HAP-1 (cell line): ENCODE measurements around the gene PRKRA.
A peak's percentile ranks its signal among the peaks of the same experiment; 100 is the strongest.
"Not testable (repeated sequence)": the region's sequence is repeated elsewhere in the genome, so short reads cannot be mapped to it uniquely, and the experiment has no call there.

ENCODE experiments used
- DNase-seq, 2 experiments: peaks; one replicate each; pipeline ENCODE4 v3.0.0-alpha.2; 2016 to 2020; ENCODE audit warnings: low spot score in 2 of 2
- H3K27me3 ChIP-seq: fragments of 250-450 bp; sonication (Bioruptor Pico); 2 replicates; pipeline ENCODE4 v1.5.1; 2020; ENCODE audit warnings: low read depth, mild to moderate bottlenecking, moderate library complexity
- H3K36me3 ChIP-seq: fragments of 250-450 bp; sonication (Bioruptor Pico); replicated peaks from 2 replicates; pipeline ENCODE4 v1.5.1; 2020; ENCODE audit warnings: mild to moderate bottlenecking
- H3K4me1 ChIP-seq: fragments of 250-450 bp; sonication (Bioruptor Pico); 2 replicates; pipeline ENCODE4 v1.5.1; 2020; ENCODE audit warnings: mild to moderate bottlenecking
- H3K4me3 ChIP-seq: fragments of 250-450 bp; sonication (Bioruptor Pico); 2 replicates; pipeline ENCODE4 v1.5.1; 2020; ENCODE audit warnings: mild to moderate bottlenecking, moderate library complexity
- H3K9me3 ChIP-seq: fragments of 250-450 bp; sonication (Bioruptor Pico); 2 replicates; pipeline ENCODE4 v1.5.1; 2020; ENCODE audit warnings: mild to moderate bottlenecking, moderate library complexity
- in situ Hi-C: fragments of 300-500 bp; cut with MboI; formaldehyde crosslinking; loops from 3 replicates; pipeline ENCODE4 v1.14.3; 2020; ENCODE audit warnings: low sequenced_read_pairs, inconsistent platforms, mixed read lengths

The PRKRA gene

GRCh38 chr2:178448968-178449661, 1.9 kb downstream of the PRKRA start:
- in situ Hi-C loops = no loop called here
- Histone ChIP-seq H3K4me1 (peaks cover 18% of the 10 kb centered on the region), H3K36me3 (peaks cover 37% of the 10 kb centered on the region), H3K4me3 (peak overlapping the region; percentile 83), H3K27me3 (no peaks in the 10 kb centered on the region), H3K9me3 (no peaks in the 10 kb centered on the region)
- no peak for DNase-seq

GRCh38 chr2:178441426-178441825, 9.5 kb downstream of the PRKRA start:
- H3K9me3 ChIP-seq = no peaks in the 10 kb centered on the region
- in situ Hi-C loops = no loop called here
- H3K27me3 ChIP-seq = no peaks in the 10 kb centered on the region
- peaks cover 79% of the 10 kb centered on the region for H3K36me3 ChIP-seq
- no peak for DNase-seq
- H3K4me1 ChIP-seq = no peaks in the 10 kb centered on the region
- H3K4me3 ChIP-seq = no peak overlapping the region

GRCh38 chr2:178436662-178437061, 14.3 kb downstream of the PRKRA start:
- Histone ChIP-seq H3K9me3 (no peaks in the 10 kb centered on the region), H3K36me3 (peaks cover 78% of the 10 kb centered on the region), H3K4me3 (no peak overlapping the region), H3K27me3 (no peaks in the 10 kb centered on the region), H3K4me1 (no peaks in the 10 kb centered on the region)
- DNase-seq = no peak
- in situ Hi-C loops = no loop called here

GRCh38 chr2:178429336-178429735, 21.6 kb downstream of the PRKRA start:
- H3K4me1 ChIP-seq = no peaks in the 10 kb centered on the region
- in situ Hi-C loops = no loop called here
- H3K27me3 ChIP-seq = no peaks in the 10 kb centered on the region
- peaks cover 67% of the 10 kb centered on the region for H3K36me3 ChIP-seq
- no peak overlapping the region for H3K4me3 ChIP-seq
- H3K9me3 ChIP-seq = no peaks in the 10 kb centered on the region; the same call in 1 of the 2 replicates
- no peak for DNase-seq

- DNase-seq = no peak
- Histone ChIP-seq H3K27me3 (no peaks in the 10 kb centered on the region), H3K36me3 (peaks cover 62% of the 10 kb centered on the region), H3K4me1 (no peaks in the 10 kb centered on the region), H3K4me3 (no peak overlapping the region), H3K9me3 (no peaks in the 10 kb centered on the region; the same call in 1 of the 2 replicates)
- in situ Hi-C loops = no loop called here
Measured at GRCh38 chr2:178428396-178428806, 22.6 kb downstream of the PRKRA start.

- no peak overlapping the region for H3K4me3 ChIP-seq
- in situ Hi-C loops = no loop called here
- no peaks in the 10 kb centered on the region for H3K27me3 ChIP-seq
- no peaks in the 10 kb centered on the region for H3K4me1 ChIP-seq
- no peaks in the 10 kb centered on the region; the same call in 1 of the 2 replicates for H3K9me3 ChIP-seq
- DNase-seq = no peak
- peaks cover 52% of the 10 kb centered on the region for H3K36me3 ChIP-seq
Measured at GRCh38 chr2:178427458-178427857, 23.5 kb downstream of the PRKRA start.

- Histone ChIP-seq H3K36me3 (peaks cover 41% of the 10 kb centered on the region), H3K27me3 (no peaks in the 10 kb centered on the region), H3K4me3 (no peak overlapping the region), H3K9me3 (no peaks in the 10 kb centered on the region; the same call in 1 of the 2 replicates), H3K4me1 (no peaks in the 10 kb centered on the region)
- in situ Hi-C loops = no loop called here
- no peak for DNase-seq
Measured at GRCh38 chr2:178426388-178426787, 24.6 kb downstream of the PRKRA start.

- Histone ChIP-seq H3K9me3 (no peaks in the 10 kb centered on the region; the same call in 1 of the 2 replicates), H3K4me1 (no peaks in the 10 kb centered on the region), H3K27me3 (no peaks in the 10 kb centered on the region), H3K4me3 (no peak overlapping the region), H3K36me3 (peaks cover 36% of the 10 kb centered on the region)
- in situ Hi-C loops = no loop called here
- no peak for DNase-seq
Measured at GRCh38 chr2:178425255-178425827, 25.6 kb downstream of the PRKRA start.

- H3K27me3 ChIP-seq, H3K4me3 ChIP-seq, H3K4me1 ChIP-seq, in situ Hi-C loops, DNase-seq, H3K9me3 ChIP-seq: not testable (repeated sequence)
- H3K36me3 ChIP-seq = peaks cover 21% of the 10 kb centered on the region
Measured at GRCh38 chr2:178423746-178424145, 27.2 kb downstream of the PRKRA start.

- H3K36me3 ChIP-seq = peaks cover 7% of the 10 kb centered on the region
- DNase-seq = no peak
- in situ Hi-C loops = no loop called here
- H3K27me3 ChIP-seq = no peaks in the 10 kb centered on the region
- H3K9me3 ChIP-seq = no peaks in the 10 kb centered on the region; the same call in 1 of the 2 replicates
- H3K4me3 ChIP-seq = no peak overlapping the region
- H3K4me1 ChIP-seq = no peaks in the 10 kb centered on the region
Measured at GRCh38 chr2:178422097-178422496, 28.9 kb downstream of the PRKRA start.

GRCh38 chr2:178420463-178420999, 30.4 kb downstream of the PRKRA start:
- Histone ChIP-seq H3K4me1 (peaks cover 8% of the 10 kb centered on the region), H3K27me3 (no peaks in the 10 kb centered on the region), H3K9me3 (no peaks in the 10 kb centered on the region), H3K36me3 (no peaks in the 10 kb centered on the region; the same call in 1 of the 2 replicates), H3K4me3 (no peak overlapping the region)
- DNase-seq = no peak
- in situ Hi-C loops = no loop called here

GRCh38 chr2:178419123-178419522, 31.9 kb downstream of the PRKRA start:
- H3K27me3 ChIP-seq = no peaks in the 10 kb centered on the region

GRCh38 chr2:178418426-178418825, 32.5 kb downstream of the PRKRA start:
- no peak for DNase-seq
- in situ Hi-C loops = loop anchor here (10.0 kb wide), 1 partner anchor 304 kb away; the partner anchor contains the start of gene RBM45

More at GRCh38 chr2:178419123-178419522, 31.9 kb downstream of the PRKRA start:
- Histone ChIP-seq H3K4me1 (peaks cover 14% of the 10 kb centered on the region), H3K4me3 (no peak overlapping the region), H3K9me3 (no peaks in the 10 kb centered on the region), H3K36me3 (no peaks in the 10 kb centered on the region; the same call in 1 of the 2 replicates)
- in situ Hi-C loops = loop anchor here (10.0 kb wide), 1 partner anchor 304 kb away; the partner anchor contains the start of gene RBM45
- no peak for DNase-seq

GRCh38 chr2:178417916-178418315, 33.1 kb downstream of the PRKRA start:
- Histone ChIP-seq H3K4me1 (peaks cover 20% of the 10 kb centered on the region), H3K4me3 (no peak overlapping the region), H3K9me3 (no peaks in the 10 kb centered on the region), H3K36me3 (no peaks in the 10 kb centered on the region; the same call in 1 of the 2 replicates), H3K27me3 (no peaks in the 10 kb centered on the region)
- DNase-seq = no peak
- in situ Hi-C loops = loop anchor here (10.0 kb wide), 1 partner anchor 303 kb away; the partner anchor contains the start of gene RBM45

More at GRCh38 chr2:178418426-178418825, 32.5 kb downstream of the PRKRA start:
- Histone ChIP-seq H3K4me3 (no peak overlapping the region), H3K4me1 (peaks cover 17% of the 10 kb centered on the region), H3K27me3 (no peaks in the 10 kb centered on the region), H3K9me3 (no peaks in the 10 kb centered on the region), H3K36me3 (no peaks in the 10 kb centered on the region; the same call in 1 of the 2 replicates)
